Suprapubic skin (tissue), 4 donors: Measurements from ENCODE around the gene UBA1. TPM values are rescaled to one million over a fixed set of nuclear protein-coding genes. Genes with fewer than 3 reads are reported as not detected.

Experiments used
- DNase-seq, 2 donors: peaks; one replicate each; pipeline ENCODE4 v3.0.0-alpha.2; 2019; ENCODE audit warnings: low spot score in 2 of 2
- H3K27ac ChIP-seq: fragments of 200-600 bp; sonication (generic); one replicate; pipeline ENCODE4 v1.5.1; 2019
- H3K27me3 ChIP-seq: fragments of 200-600 bp; sonication (generic); one replicate; pipeline ENCODE4 v1.5.1; 2019
- H3K36me3 ChIP-seq: fragments of 200-600 bp; sonication (generic); one replicate; pipeline ENCODE4 v1.5.1; 2019
- H3K4me1 ChIP-seq: fragments of 200-600 bp; sonication (generic); one replicate; pipeline ENCODE4 v1.5.1; 2019
- H3K4me3 ChIP-seq: fragments of 200-600 bp; sonication (generic); one replicate; pipeline ENCODE4 v1.5.1; 2019; ENCODE audit warnings: mild to moderate bottlenecking
- H3K9me3 ChIP-seq: fragments of 200-600 bp; sonication (generic); one replicate; pipeline ENCODE4 v1.5.1; 2019
- EP300 ChIP-seq: sonication (generic); formaldehyde crosslinking; IDR thresholded peaks from one replicate; pipeline ENCODE4 v1.6.1; 2017; ENCODE audit warnings: antibody characterized with exemption
- POLR2A ChIP-seq, 2 donors: fragments of 450-650 bp; IDR thresholded peaks; one replicate each; pipeline ENCODE4 v1.6.1; 2017; ENCODE audit warnings: antibody characterized with exemption in 2 of 2, mild to moderate bottlenecking in 2 of 2, moderate library complexity in 2 of 2
- POLR2AphosphoS5 ChIP-seq, 3 donors: sonication (generic); formaldehyde crosslinking; IDR thresholded peaks; one replicate each; pipeline ENCODE4 v1.6.1; 2017; ENCODE audit warnings: antibody characterized with exemption in 3 of 3
- WGBS: methylation state at CpG from one replicate; pipeline ENCODE4 v1.1.5; 2018; 5-methylcytosine and 5-hydroxymethylcytosine counted together
- total RNA-seq, 4 donors: library from RNA; depleted of rRNA; stranded (reverse); fragments of >200 nt; gene quantifications; one replicate each; pipeline ENCODE4 v1.1.0, GENCODE V29; 2016
- TF ChIP-seq, protein P1 (sequence below), 2 donors: fragments of 200-600 bp in 1 of 2; fragments of 450-650 bp in 1 of 2; sonication (generic) in 1 of 2; IDR thresholded peaks; one replicate each; pipeline ENCODE4 v1.5.1; 2016 to 2019; ENCODE audit warnings: antibody characterized with exemption in 2 of 2, mild to moderate bottlenecking in 1 of 2, moderate library complexity in 1 of 2

Gene UBA1
- total RNA-seq, 4 donors from 2014 or later, result 146 to 186 (median 157) TPM

DNA sequence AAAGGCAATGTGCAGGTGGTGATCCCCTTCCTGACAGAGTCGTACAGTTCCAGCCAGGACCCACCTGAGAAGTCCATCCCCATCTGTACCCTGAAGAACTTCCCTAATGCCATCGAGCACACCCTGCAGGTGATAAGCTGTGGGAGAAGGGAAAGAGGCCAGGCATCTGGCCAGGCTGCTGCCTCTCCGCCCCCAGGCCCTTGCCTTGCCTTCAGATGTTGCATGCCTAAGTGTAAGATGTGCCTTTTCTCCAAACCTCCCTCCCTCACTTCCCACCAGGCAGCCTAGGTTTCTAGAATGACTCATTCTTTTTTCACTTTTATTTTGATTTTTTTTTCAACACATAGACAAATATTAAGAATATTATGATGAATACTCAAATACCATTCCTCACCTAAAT, 12.7 kb downstream of the UBA1 start:
- H3K36me3 ChIP-seq, result peaks cover 84% of the 10 kb centered on the region

DNA sequence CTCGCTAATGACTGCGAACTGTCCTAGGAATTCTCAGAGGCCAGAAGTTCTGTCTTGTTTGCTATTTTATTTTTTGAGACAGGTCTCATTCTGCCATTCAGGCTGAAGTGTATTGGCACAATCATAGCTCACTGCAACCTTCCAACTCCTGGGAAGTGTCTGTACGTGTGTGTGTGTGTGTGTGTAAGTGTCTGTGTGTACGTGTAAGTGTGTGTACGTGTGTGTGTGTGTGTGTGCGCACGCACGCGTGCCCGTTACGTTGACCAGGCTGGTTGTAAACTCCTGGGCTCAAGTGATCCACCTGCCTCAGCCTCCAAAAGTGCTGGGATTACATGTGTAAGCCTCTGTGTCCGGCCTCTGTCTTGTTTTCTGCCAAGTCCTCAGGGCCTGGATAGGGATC, 14.5 kb downstream of the UBA1 start:
- no peak for DNase-seq
- no peak overlapping the region for H3K4me3 ChIP-seq
- H3K27ac ChIP-seq, result no peak overlapping the region
- no peaks in the 10 kb centered on the region for H3K27me3 ChIP-seq
- TF ChIP-seq POLR2AphosphoS5 (IDR thresholded peaks at IDR 0.05) (no peak), POLR2A (IDR thresholded peaks at IDR 0.05) (no peak), EP300 (no peak)
- TF ChIP-seq, protein P1, sequence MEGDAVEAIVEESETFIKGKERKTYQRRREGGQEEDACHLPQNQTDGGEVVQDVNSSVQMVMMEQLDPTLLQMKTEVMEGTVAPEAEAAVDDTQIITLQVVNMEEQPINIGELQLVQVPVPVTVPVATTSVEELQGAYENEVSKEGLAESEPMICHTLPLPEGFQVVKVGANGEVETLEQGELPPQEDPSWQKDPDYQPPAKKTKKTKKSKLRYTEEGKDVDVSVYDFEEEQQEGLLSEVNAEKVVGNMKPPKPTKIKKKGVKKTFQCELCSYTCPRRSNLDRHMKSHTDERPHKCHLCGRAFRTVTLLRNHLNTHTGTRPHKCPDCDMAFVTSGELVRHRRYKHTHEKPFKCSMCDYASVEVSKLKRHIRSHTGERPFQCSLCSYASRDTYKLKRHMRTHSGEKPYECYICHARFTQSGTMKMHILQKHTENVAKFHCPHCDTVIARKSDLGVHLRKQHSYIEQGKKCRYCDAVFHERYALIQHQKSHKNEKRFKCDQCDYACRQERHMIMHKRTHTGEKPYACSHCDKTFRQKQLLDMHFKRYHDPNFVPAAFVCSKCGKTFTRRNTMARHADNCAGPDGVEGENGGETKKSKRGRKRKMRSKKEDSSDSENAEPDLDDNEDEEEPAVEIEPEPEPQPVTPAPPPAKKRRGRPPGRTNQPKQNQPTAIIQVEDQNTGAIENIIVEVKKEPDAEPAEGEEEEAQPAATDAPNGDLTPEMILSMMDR (IDR thresholded peaks at IDR 0.05), result no peak
- H3K9me3 ChIP-seq, result no peaks in the 10 kb centered on the region
- 85% methylated on average over 12 of the region's 12 CpGs for WGBS
- peaks cover 76% of the 10 kb centered on the region for H3K36me3 ChIP-seq
- H3K4me1 ChIP-seq, result no peaks in the 10 kb centered on the region

More for the DNA sequence above, 12.7 kb downstream of the UBA1 start:
- 58% methylated on average over 3 of the region's 3 CpGs for WGBS
- no peak for DNase-seq
- no peak overlapping the region for H3K4me3 ChIP-seq
- no peaks in the 10 kb centered on the region for H3K9me3 ChIP-seq
- no peaks in the 10 kb centered on the region for H3K4me1 ChIP-seq
- TF ChIP-seq EP300, result no peak
- TF ChIP-seq POLR2AphosphoS5 (IDR thresholded peaks at IDR 0.05), result no peak
- TF ChIP-seq POLR2A (IDR thresholded peaks at IDR 0.05), result no peak
- TF ChIP-seq, protein P1 (IDR thresholded peaks at IDR 0.05), result no peak
- H3K27ac ChIP-seq, result no peak overlapping the region
- no peaks in the 10 kb centered on the region for H3K27me3 ChIP-seq

DNA sequence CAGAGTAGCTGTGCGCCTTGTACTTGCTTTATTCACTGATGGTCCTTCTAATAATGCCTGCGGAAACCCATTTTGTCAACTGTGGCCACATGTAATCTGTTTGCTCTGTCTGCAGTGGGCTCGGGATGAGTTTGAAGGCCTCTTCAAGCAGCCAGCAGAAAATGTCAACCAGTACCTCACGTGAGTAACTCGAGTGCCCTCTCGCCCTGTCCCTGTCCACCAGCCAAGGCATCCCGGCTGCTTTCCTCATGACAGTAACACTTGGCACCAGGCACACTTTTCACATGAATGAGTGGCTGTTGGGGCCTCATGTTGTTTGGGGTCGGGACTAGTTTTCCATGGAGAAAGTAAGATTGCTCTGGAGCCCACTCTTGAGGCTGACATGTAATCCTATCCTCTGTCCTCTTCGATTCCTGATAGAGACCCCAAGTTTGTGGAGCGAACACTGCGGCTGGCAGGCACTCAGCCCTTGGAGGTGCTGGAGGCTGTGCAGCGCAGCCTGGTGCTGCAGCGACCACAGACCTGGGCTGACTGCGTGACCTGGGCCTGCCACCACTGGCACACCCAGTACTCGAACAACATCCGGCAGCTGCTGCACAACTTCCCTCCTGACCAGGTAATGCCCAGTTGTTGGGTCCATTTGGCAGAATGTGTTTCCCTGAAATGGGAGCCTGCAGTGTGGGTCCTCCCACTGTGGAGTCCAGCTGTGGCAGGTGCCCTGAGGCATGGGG, 16.0 kb downstream of the UBA1 start:
- WGBS, result 92% methylated on average over 8 of the region's 16 CpGs
- H3K27ac ChIP-seq, result no peak overlapping the region
- H3K4me1 ChIP-seq, result no peaks in the 10 kb centered on the region
- no peaks in the 10 kb centered on the region for H3K9me3 ChIP-seq
- no peaks in the 10 kb centered on the region for H3K27me3 ChIP-seq
- H3K4me3 ChIP-seq, result no peak overlapping the region
- TF ChIP-seq, protein P1 (IDR thresholded peaks at IDR 0.05), result no peak
- TF ChIP-seq POLR2A (IDR thresholded peaks at IDR 0.05) (no peak), EP300 (no peak), POLR2AphosphoS5 (IDR thresholded peaks at IDR 0.05) (no peak)
- DNase-seq, result no peak
- H3K36me3 ChIP-seq, result peaks cover 78% of the 10 kb centered on the region

DNA sequence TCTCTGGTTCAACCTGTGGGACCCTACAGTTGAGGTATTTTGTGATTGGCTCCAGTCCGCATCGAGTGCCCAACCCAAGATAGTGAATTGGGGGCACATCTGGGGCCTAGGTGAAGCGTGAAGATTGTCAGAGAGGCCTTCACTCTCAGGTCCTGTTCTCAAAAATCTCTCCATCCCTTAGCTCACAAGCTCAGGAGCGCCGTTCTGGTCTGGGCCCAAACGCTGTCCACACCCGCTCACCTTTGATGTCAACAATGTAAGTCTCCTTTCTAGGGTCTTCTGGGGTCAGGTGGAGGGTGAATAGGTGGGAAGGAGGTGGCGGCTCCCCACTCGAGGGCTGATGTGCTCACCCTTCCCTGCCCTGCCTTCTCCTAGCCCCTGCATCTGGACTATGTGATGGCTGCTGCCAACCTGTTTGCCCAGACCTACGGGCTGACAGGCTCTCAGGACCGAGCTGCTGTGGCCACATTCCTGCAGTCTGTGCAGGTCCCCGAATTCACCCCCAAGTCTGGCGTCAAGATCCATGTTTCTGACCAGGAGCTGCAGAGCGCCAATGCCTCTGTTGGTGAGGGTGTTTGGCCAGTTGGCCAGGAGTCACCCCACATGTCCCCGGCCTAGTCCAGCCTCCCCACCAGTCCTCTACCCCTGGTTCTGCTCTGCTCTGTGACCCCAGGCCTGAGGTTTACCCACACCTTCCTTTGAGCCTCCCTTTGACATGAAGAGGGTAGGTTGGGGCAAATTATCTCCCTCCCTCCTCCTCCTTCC, 17.2 kb downstream of the UBA1 start:
- no peak for DNase-seq
- Histone ChIP-seq H3K27me3 (no peaks in the 10 kb centered on the region), H3K4me1 (no peaks in the 10 kb centered on the region), H3K36me3 (peaks cover 77% of the 10 kb centered on the region), H3K4me3 (no peak overlapping the region), H3K27ac (no peak overlapping the region), H3K9me3 (no peaks in the 10 kb centered on the region)
- TF ChIP-seq POLR2A (IDR thresholded peaks at IDR 0.05) (no peak), POLR2AphosphoS5 (IDR thresholded peaks at IDR 0.05) (no peak), EP300 (no peak)
- TF ChIP-seq, protein P1 (IDR thresholded peaks at IDR 0.05), result no peak
- WGBS, result 91% methylated on average over 12 of the region's 15 CpGs
